ENCODE data around the gene LRFN4.

Gene LRFN4

GRCh38 chr11:66894141-66894540, 37.3 kb downstream of the LRFN4 start:
- DNase-seq, result no peak

GRCh38 chr11:66901964-66902390, 45.1 kb downstream of the LRFN4 start:
- DNase-seq, result no peak

GRCh38 chr11:66902486-66903177, 45.8 kb downstream of the LRFN4 start:
- no peak for DNase-seq

GRCh38 chr11:66904055-66904454, 47.2 kb downstream of the LRFN4 start:
- DNase-seq, result no peak

GRCh38 chr11:66904561-66904960, 47.7 kb downstream of the LRFN4 start:
- no peak for DNase-seq

GRCh38 chr11:66904981-66905521, 48.2 kb downstream of the LRFN4 start:
- DNase-seq, result no peak

- no peak for DNase-seq
Measured at GRCh38 chr11:66905631-66906030, 48.8 kb downstream of the LRFN4 start.

GRCh38 chr11:66906061-66906733, 49.3 kb downstream of the LRFN4 start:
- DNase-seq, result no peak

GRCh38 chr11:66907751-66908630, 51.1 kb downstream of the LRFN4 start:
- no peak for DNase-seq

GRCh38 chr11:66909181-66909580, 52.3 kb downstream of the LRFN4 start:
- no peak for DNase-seq

GRCh38 chr11:66910016-66910415, 53.2 kb downstream of the LRFN4 start:
- no peak for DNase-seq

Data from NCI-H774 (cell line).